GM18951 (cell line): ENCODE results near the gene CATSPERZ.

Experiments used
- POLR2A ChIP-seq: IDR thresholded peaks from 4 replicates; pipeline ENCODE4 v1.6.1; 2011; ENCODE audit warnings: mild to moderate bottlenecking; ENCODE audit not compliant: insufficient read length, insufficient read depth; ENCODE audit errors: extremely low read depth
- in situ Hi-C: fragments of 300-500 bp; cut with MboI; formaldehyde crosslinking; loops from one replicate; pipeline ENCODE4 v1.12.0; 2022; ENCODE audit warnings: low sequenced_read_pairs, mixed read lengths, inconsistent platforms; ENCODE audit not compliant: unreplicated experiment

CATSPERZ gene

GRCh38 chr11:64268893-64269539, 31.1 kb upstream of the CATSPERZ start:
- in situ Hi-C loops = no loop called here
- TF ChIP-seq POLR2A = no peak

DNA sequence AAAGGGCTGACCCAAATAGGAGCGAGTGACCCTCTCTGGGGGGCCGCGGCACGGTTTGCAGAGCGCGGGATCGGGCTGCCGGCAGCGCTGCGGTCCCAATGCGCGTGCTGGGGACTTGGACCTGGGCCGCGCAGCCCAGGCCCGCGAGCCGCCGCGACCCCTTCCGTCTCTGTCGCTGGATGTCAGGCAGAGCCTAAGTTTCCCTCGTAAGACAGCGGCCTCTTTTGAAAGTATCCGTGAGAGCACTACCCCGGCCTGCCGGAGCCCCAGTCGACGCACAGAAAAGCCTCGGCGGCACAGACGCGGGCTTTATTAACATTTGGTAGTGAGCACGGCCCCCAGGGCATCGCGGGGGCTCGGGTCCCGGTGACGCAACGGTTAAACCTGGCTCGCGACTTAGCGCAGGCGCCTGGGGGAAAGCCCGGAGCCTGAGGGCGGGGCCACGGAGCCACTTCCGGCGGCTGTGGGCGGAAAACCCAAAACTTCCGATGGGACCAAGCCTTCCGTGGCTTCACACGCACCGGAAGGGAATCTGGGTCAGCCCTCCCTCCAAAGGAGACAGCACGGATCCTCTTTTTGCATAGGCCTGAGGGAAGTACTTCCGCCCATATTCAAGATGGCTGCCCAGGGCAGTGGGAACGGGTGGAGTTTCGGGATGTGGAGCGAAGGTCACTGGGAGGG, 30.5 kb upstream of the CATSPERZ start:
- in situ Hi-C loops = no loop called here

GRCh38 chr11:64275031-64275800, 24.9 kb upstream of the CATSPERZ start:
- in situ Hi-C loops = no loop called here
- no peak for TF ChIP-seq POLR2A

More for the DNA sequence above, 30.5 kb upstream of the CATSPERZ start:
- peak; percentile 75 for TF ChIP-seq POLR2A

- no peak for TF ChIP-seq POLR2A
- in situ Hi-C loops = no loop called here
Measured at GRCh38 chr11:64275841-64276240, 24.3 kb upstream of the CATSPERZ start.

DNA sequence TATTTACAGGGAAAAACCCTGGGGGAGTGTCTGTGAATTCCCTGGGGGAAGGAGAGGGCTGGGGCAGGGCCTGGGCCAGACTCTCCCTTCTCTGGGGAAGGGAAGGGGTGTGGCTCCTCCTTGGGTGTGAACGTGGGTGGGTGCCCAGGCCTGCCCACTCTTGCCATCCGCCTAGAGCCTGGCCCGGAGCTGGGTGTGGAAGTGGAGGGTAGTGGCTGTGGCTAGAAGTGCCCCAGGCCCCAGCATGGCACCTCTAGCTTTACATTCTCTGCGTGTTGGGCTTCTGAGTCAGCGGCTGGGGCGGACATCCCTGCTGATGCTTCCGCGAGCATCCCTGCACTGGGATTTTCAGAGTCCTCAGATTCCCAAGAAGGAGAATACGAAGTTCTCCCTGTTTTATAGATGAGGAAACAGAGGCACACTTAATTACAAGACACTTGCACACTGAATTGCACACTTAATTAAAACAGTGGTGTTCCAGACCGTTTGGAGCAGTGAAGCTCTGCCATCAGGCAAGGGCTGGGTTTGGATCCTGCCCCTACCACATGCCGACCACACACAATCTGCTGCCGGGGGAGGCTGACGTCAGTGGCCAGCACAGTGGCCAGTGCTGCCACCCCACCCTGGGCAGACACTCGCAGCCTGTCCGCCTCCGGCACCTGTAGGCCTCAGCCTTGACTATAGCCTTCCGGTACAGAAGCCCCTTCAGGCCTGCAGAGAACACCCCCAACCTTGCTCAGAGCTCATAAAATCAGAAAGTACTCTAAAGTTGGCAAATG, 23.3 kb upstream of the CATSPERZ start:
- in situ Hi-C loops = no loop called here

GRCh38 chr11:64278576-64279190, 21.5 kb upstream of the CATSPERZ start:
- in situ Hi-C loops = no loop called here
- no peak for TF ChIP-seq POLR2A

More for the DNA sequence above, 23.3 kb upstream of the CATSPERZ start:
- TF ChIP-seq POLR2A = no peak

DNA sequence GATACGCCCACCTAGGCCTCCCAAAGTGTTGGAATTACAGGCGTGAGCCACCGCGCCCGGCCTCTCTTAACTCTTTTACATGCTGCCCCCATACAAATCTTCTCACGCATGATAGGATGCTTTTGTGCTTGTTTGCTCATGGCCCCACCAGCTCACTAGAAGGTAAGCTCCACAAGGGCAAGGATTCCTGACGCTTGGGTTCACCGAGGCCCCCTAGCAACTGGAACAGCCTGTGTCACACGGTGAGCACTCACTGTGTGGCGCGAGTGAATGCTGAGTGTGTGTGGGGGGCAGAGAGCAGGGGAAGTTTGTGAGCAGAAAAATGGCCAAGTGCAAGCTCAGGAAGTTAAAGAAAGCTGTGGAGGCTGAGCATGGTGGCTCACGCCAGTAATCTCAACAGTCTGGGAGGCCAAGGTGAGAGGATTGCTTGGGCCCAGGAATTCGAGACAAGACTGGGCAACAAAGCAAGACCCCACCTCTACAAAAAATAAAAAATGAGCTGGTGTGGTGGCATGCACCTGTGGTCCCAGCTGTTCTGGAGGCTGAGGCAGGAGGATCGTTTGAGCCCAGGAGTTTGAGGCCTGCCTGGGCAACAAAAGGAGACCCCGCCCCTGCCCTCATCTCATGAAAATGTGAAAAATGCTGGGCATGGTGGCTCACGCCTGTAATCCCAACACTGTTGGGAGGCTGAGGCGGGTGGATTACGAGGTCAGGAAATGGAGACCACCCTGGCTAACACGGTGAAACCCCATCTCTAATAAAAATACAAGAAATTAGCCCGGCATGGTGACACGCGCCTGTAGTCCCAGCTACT, 18.0 kb upstream of the CATSPERZ start:
- in situ Hi-C loops = no loop called here
- TF ChIP-seq POLR2A = no peak

DNA sequence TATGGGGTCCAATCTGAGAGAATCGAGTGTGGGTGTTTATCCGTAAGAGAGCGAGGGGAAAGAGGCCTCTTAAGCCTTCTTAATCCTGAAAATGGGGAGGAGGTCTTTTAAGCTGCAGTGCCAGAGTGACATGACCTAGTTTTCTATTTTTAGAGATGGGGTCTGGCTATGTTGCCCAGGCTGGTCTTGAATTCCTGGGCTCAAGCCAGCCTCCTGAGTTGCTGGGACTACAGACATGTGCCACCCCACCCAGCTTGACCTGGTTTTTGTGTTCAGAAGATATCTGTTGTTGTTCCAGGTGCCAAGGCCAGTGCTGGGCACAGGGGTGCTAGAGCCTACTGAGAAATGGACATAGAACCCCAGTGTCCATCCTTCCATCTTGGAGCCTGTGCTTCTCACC, 17.1 kb upstream of the CATSPERZ start:
- in situ Hi-C loops = no loop called here
- no peak for TF ChIP-seq POLR2A

- in situ Hi-C loops = no loop called here
Measured at GRCh38 chr11:64284048-64284961, 15.9 kb upstream of the CATSPERZ start, which contains the start of gene BAD. Gene BAD (minus strand): TSS chr11:64284665. CDS start chr11:64284368, 297 bp downstream.

GRCh38 chr11:64284962-64285884, 14.9 kb upstream of the CATSPERZ start, which contains the start of gene GPR137:
Gene GPR137 (plus strand): TSS chr11:64285848. CDS start chr11:64286525, 677 bp downstream.
- TF ChIP-seq POLR2A = peak; percentile 55
- in situ Hi-C loops = no loop called here

More at GRCh38 chr11:64284048-64284961, 15.9 kb upstream of the CATSPERZ start, which contains the start of gene BAD:
- peak; percentile 69 for TF ChIP-seq POLR2A
